IPS DF 6.9 (cell line): ENCODE measurements around the gene EPHB3.

Source experiments
- DNase-seq: peaks from one replicate; pipeline ENCODE4 v3.0.0-alpha.2; 2013; ENCODE audit warnings: low read depth, low spot score
- H3K27ac ChIP-seq: one replicate; pipeline ENCODE4 v1.5.1; 2013; ENCODE audit warnings: low read length, control low read depth
- H3K27me3 ChIP-seq: 2 replicates; pipeline ENCODE4 v1.6.1; 2013; ENCODE audit warnings: mild to moderate bottlenecking, low read length; ENCODE audit not compliant: control insufficient read depth, insufficient read depth
- H3K36me3 ChIP-seq: 2 replicates; pipeline ENCODE4 v1.6.1; 2013; ENCODE audit warnings: low read length; ENCODE audit not compliant: control insufficient read depth, insufficient read depth
- H3K4me1 ChIP-seq: 2 replicates; pipeline ENCODE4 v1.6.1; 2013; ENCODE audit warnings: low read length; ENCODE audit not compliant: control insufficient read depth, insufficient read depth
- H3K4me3 ChIP-seq: 2 replicates; pipeline ENCODE4 v1.5.1; 2013; ENCODE audit warnings: mild to moderate bottlenecking, low read length
- H3K9me3 ChIP-seq: 2 replicates; pipeline ENCODE4 v1.6.1; 2013; ENCODE audit warnings: low read length, inconsistent platforms; ENCODE audit not compliant: control insufficient read depth, insufficient read depth
- WGBS: extraction: QIAGEN DNeasy Blood & Tissue Kit; methylation state at CpG from one replicate; pipeline ENCODE4 v1.1.7; 2013; ENCODE audit warnings: mixed read lengths, missing lambda C conversion rate; ENCODE audit not compliant: insufficient read length, insufficient coverage; 5-methylcytosine and 5-hydroxymethylcytosine counted together

The EPHB3 gene

DNA sequence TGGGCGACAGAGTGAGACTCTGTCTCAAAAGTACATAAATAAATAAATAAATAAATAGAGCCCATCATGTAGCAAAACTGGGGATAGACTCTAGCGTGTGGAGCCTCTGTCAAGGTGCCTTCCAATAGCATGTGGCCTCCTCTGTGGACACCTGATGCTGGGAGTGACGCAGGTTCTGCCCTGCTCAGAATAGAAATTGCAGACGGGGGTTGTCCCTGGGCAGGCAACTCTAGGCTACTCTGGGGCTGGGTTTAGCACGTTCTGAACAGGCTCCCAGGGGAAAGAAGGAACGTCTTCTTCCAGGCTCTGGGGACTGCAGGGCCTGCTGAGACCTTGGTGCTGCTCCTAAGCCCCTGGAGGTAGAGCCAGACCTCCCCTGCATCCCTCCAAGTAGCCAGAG, 65.3 kb downstream of the EPHB3 start:
- H3K27ac ChIP-seq: no peak overlapping the region
- H3K36me3 ChIP-seq: no peaks in the 10 kb centered on the region
- no peaks in the 10 kb centered on the region for H3K9me3 ChIP-seq
- no peak for DNase-seq
- H3K4me1 ChIP-seq: peaks cover 2% of the 10 kb centered on the region
- no peaks in the 10 kb centered on the region for H3K27me3 ChIP-seq
- WGBS: no CpG with 5 or more reads among the region's 6 CpGs
- no peak overlapping the region for H3K4me3 ChIP-seq

DNA sequence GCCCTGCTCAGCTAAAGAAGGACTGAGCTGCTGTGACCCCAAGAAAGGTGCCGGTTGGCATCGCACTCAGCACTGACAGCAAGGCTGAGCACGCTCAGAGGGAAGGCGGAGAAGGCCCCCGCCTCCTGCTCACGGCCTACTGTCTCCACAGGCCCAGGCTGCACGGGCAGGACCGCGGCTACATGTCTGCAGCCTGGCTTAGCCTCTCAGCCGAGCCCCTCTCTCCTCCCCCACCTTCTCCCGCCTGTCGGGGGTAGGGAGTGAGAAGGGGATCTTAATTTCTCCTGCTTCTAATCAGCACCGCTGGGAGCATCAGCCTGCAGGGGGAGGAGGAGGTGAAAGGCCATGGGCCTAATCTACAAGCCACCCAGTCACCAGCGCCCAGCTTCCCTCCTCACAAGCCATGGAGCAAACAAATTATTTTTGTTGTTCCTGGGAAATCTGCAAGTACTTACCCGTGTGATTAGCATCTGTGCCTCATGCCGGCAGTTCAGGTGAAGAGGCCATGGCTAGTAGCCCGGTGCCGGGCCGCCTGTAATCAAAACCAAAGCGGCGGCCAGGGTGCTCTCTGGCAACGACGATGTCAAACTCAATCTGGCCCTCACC, 68.1 kb downstream of the EPHB3 start:
- Histone ChIP-seq H3K4me1 (peaks cover 6% of the 10 kb centered on the region), H3K4me3 (no peak overlapping the region), H3K27me3 (no peaks in the 10 kb centered on the region), H3K27ac (no peak overlapping the region), H3K9me3 (no peaks in the 10 kb centered on the region), H3K36me3 (no peaks in the 10 kb centered on the region)
- DNase-seq: no peak
- no CpG with 5 or more reads among the region's 23 CpGs for WGBS

DNA sequence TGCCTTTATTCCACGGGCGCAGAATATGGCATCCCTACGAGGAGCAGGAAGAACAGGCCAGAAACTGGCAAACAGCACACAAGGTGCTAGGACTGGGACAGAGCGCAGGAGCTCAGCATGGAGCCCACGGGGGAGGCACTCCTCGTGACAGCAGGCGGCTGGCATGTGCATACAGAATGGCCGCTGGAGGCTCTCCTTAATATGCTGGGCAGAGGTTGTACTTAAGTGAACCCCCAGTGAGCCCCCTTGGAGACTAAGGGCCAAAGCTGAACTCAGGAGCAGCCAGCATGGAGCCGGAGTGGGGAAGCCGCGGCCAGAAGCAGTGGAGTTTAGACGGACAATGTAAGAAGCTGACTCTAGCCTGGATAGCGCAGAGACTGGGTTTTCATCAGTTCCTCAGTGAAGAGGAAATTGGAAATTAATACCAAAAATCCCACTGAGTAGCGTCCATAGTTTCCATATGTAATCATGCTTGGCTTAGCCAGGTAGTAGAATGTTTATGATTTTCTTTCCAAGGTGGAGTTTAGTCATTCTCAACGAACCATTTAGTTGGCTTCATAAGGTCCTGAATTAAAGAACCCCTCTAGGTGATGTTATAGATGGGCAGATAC, 69.4 kb downstream of the EPHB3 start:
- Histone ChIP-seq H3K9me3 (no peaks in the 10 kb centered on the region), H3K4me1 (peaks cover 8% of the 10 kb centered on the region), H3K27ac (no peak overlapping the region), H3K36me3 (no peaks in the 10 kb centered on the region), H3K27me3 (no peaks in the 10 kb centered on the region), H3K4me3 (no peak overlapping the region)
- no peak for DNase-seq
- no CpG with 5 or more reads among the region's 15 CpGs for WGBS

GRCh38 chr3:184631472-184631861, 69.9 kb downstream of the EPHB3 start:
- H3K4me1 ChIP-seq: peaks cover 8% of the 10 kb centered on the region
- DNase-seq: no peak
- H3K36me3 ChIP-seq: no peaks in the 10 kb centered on the region
- no peaks in the 10 kb centered on the region for H3K9me3 ChIP-seq
- WGBS: no CpG with 5 or more reads among the region's 19 CpGs
- no peaks in the 10 kb centered on the region for H3K27me3 ChIP-seq
- no peak overlapping the region for H3K27ac ChIP-seq
- H3K4me3 ChIP-seq: no peak overlapping the region
